CD4-positive, alpha-beta memory T cell (primary cell): ENCODE measurements around the gene AP1M1. TPM values are rescaled to one million over a fixed set of nuclear protein-coding genes. Genes with fewer than 3 reads are reported as not detected.

ENCODE experiments used
- CTCF ChIA-PET: fragments of 350-600 bp; sonication (Branson Sonifier 250); formaldehyde crosslinking; loops from one replicate; lab custom pipeline; 2021; ENCODE audit warnings: inconsistent platforms; ENCODE audit not compliant: partially characterized antibody; lab: Charles Lee
- POLR2A ChIA-PET: fragments of 350-600 bp; sonication (Branson Sonifier 250); formaldehyde crosslinking; loops from one replicate; lab custom pipeline; 2021; ENCODE audit not compliant: partially characterized antibody; lab: Charles Lee
- DNase-seq, 5 donors: peaks; one replicate each; pipeline versions ENCODE4 v3.0.0 to v3.0.0-alpha.2; 2020 to 2022; ENCODE audit warnings: mixed read lengths in 1 of 5
- H3K27ac ChIP-seq: one replicate; pipeline ENCODE4 v1.7.0; 2013; ENCODE audit warnings: low read depth, low read length
- H3K27me3 ChIP-seq: 2 replicates; pipeline ENCODE4 v1.7.0; 2013; ENCODE audit warnings: mild to moderate bottlenecking, low read length, moderate library complexity; ENCODE audit not compliant: insufficient read depth
- H3K36me3 ChIP-seq: 2 replicates; pipeline ENCODE4 v1.7.0; 2013; ENCODE audit warnings: mild to moderate bottlenecking, low read length, moderate library complexity; ENCODE audit not compliant: insufficient read depth
- H3K4me1 ChIP-seq: 2 replicates; pipeline ENCODE4 v1.7.0; 2013; ENCODE audit warnings: mild to moderate bottlenecking, low read length, moderate library complexity; ENCODE audit not compliant: insufficient read depth
- H3K4me3 ChIP-seq, 2 donors: one replicate each; pipeline ENCODE4 v1.7.0; 2013; ENCODE audit warnings: low read length in 2 of 2, mild to moderate bottlenecking in 1 of 2
- H3K9me3 ChIP-seq, 2 donors: one replicate each; pipeline ENCODE4 v1.7.0; 2013; ENCODE audit warnings: low read length in 2 of 2, control low read depth in 1 of 2; ENCODE audit not compliant: control insufficient read depth in 1 of 2
- H3K27ac Mint-ChIP-seq, 7 donors: one replicate each; pipeline ENCODE4 v1.8.0; 2020 to 2021; ENCODE audit warnings: mixed read lengths in 7 of 7, mild to moderate bottlenecking in 6 of 7, inconsistent platforms in 3 of 7, moderate library complexity in 3 of 7
- H3K27me3 Mint-ChIP-seq, 2 donors: one replicate each; pipeline ENCODE4 v1.8.0; 2020 to 2021; ENCODE audit warnings: mixed read lengths in 2 of 2
- H3K36me3 Mint-ChIP-seq, 2 donors: one replicate each; pipeline ENCODE4 v1.8.0; 2020 to 2021; ENCODE audit warnings: mixed read lengths in 2 of 2, inconsistent platforms in 1 of 2, mild to moderate bottlenecking in 1 of 2
- H3K4me1 Mint-ChIP-seq, 4 donors: one replicate each; pipeline ENCODE4 v1.8.0; 2020 to 2021; ENCODE audit warnings: mixed read lengths in 4 of 4, mild to moderate bottlenecking in 1 of 4
- H3K4me3 Mint-ChIP-seq, 8 donors: one replicate each; pipeline ENCODE4 v1.8.0; 2020 to 2021; ENCODE audit warnings: mixed read lengths in 8 of 8, mild to moderate bottlenecking in 7 of 8, moderate library complexity in 6 of 8, inconsistent platforms in 3 of 8
- H3K9me3 Mint-ChIP-seq, 8 donors: one replicate each; pipeline ENCODE4 v1.8.0; 2020 to 2021; ENCODE audit warnings: mixed read lengths in 8 of 8, mild to moderate bottlenecking in 5 of 8, inconsistent platforms in 3 of 8, moderate library complexity in 1 of 8
- intact Hi-C: fragments of 100-400 bp; cut with micrococcal nuclease; formaldehyde crosslinking; loops from one replicate; pipeline ENCODE4 v1.15.1; 2023
- polyA plus RNA-seq, 2 donors: library from polyadenylated mRNA; unstranded; fragments of 300-500 nt; fragmentation: Illumina TruSeq; gene quantifications; one replicate each; pipeline ENCODE4 v1.2.3, GENCODE V29; 2021
- total RNA-seq, 2 experiments: library from RNA; stranded (reverse); gene quantifications; one replicate each; pipeline ENCODE4 v1.2.3, GENCODE V29; 2021

Gene AP1M1
- total and polyA plus RNA-seq, 4 experiments from 2014 or later: 107 to 147 (median 117) TPM

DNA sequence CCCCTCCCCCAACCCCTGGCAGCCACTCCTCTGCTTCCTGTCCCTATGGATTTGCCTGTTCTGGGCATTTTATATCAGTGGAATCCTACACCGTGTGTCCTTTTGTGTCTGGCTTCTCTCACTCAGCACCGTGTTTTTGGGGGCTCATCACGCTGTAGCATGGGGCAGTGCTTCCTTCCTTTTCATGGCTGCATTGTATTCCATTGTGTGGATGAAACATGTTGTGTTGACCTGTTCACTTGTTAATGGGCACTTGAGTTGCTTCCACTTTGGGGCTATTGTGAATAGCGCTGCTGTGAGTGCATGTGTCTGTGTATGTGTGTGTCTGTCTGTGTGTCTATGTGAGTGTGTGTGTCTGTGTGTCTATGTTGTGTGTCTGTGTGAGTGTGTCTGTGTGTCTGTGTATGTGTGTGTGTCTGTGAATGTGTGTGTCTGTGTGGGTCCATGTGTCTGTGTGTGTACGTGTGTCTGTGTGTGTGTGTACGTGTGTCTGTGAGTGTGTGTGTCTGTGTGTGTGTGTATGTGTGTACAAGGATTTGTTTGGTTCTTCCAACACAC lies 57.2 kb downstream of the AP1M1 start:
- Mint-ChIP-seq H3K36me3 (no peaks in the 10 kb centered on the region), H3K9me3 (peaks cover 0 to 2% (median 0%) of the 10 kb centered on the region in 8 donors), H3K27me3 (no peaks in the 10 kb centered on the region), H3K4me3 (no peak overlapping the region), H3K27ac (peak overlapping the region in 4 of 7 donors; percentile 4 to 73 (median 50)), H3K4me1 (peaks cover 8 to 31% (median 20%) of the 10 kb centered on the region in 4 donors)
- ChIA-PET CTCF (interaction anchor here (1.6 kb wide), 1 partner anchor 128 kb away, joined by 6 read pairs; no protein-coding TSS in a partner anchor), POLR2A (interaction anchor here (1.6 to 17.7 kb wide), 2 partner anchors 69 to 72 kb away, joined by 8 to 342 read pairs; partner anchors contain the start of gene KLF2)
- intact Hi-C loops: no loop called here
- no peaks in the 10 kb centered on the region for H3K36me3 ChIP-seq
- H3K4me1 ChIP-seq: peaks cover 21% of the 10 kb centered on the region
- no peak overlapping the region for H3K27ac ChIP-seq
- no peak for DNase-seq
- H3K4me3 ChIP-seq: no peak overlapping the region
- H3K27me3 ChIP-seq: no peaks in the 10 kb centered on the region
- no peaks in the 10 kb centered on the region for H3K9me3 ChIP-seq

DNA sequence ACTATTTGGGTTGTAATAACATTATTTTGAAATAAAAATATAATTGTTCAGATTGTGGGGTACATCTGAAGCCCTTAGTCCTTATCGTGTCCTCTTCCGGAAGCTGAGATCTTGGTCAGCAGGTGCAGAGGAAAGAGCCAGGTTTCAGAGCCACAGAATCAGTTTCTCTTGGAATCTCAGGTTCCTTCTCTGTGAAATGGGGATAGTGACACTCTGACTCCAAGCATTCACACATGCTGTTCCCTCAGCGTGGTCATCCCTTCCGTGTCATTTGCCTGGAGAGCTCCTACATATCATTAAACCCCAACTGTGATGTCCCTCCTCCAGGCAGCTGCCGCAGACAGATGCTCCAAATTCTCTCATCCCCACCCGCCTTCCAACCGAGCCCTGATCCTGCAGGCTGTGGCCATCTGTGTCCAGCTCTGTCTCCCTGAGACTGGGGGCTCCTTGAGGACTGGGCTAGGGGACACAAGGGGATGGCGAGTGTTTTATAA lies 59.8 kb downstream of the AP1M1 start:
- no peaks in the 10 kb centered on the region for H3K9me3 ChIP-seq
- H3K36me3 Mint-ChIP-seq: no peaks in the 10 kb centered on the region
- H3K4me3 ChIP-seq: no peak overlapping the region
- no peak for DNase-seq
- H3K9me3 Mint-ChIP-seq: peaks cover 0 to 5% (median 0%) of the 10 kb centered on the region in 8 donors
- ChIA-PET POLR2A (interaction anchor here (17.7 kb wide), 1 partner anchor 69 kb away, joined by 342 read pairs; the partner anchor contains the start of gene KLF2), CTCF (no interaction called here)
- intact Hi-C loops: no loop called here
- H3K27me3 ChIP-seq: no peaks in the 10 kb centered on the region
- H3K4me1 Mint-ChIP-seq: peaks cover 21 to 55% (median 38%) of the 10 kb centered on the region in 4 donors
- H3K27ac Mint-ChIP-seq: peak overlapping the region in 1 of 7 donors; percentile 36
- H3K27ac ChIP-seq: no peak overlapping the region
- no peak overlapping the region for H3K4me3 Mint-ChIP-seq
- H3K36me3 ChIP-seq: no peaks in the 10 kb centered on the region
- peaks cover 48% of the 10 kb centered on the region for H3K4me1 ChIP-seq
- no peaks in the 10 kb centered on the region for H3K27me3 Mint-ChIP-seq

DNA sequence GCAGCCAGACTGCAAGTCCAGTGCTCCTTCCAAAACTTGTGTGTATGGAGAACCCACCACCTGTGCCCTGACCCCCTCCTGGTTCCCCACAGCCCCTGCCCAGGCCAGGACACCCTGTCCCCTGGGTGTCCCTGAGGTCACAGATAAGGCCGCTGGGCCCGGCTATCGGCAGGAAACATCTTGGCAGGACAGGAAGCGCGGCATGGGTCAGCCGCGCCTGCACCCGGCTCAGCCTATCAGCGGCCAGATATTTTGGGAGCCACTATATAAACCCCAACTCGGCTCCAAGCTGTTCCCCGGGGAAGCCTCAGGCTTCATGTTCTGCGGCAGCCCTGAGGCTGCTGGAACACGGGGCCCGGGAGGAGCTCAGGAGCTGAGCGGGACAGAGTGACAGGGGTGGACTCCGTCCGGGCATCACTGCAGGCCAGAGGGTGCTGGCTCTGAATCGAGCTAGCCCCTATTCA lies 60.8 kb downstream of the AP1M1 start:
- no peaks in the 10 kb centered on the region for H3K36me3 Mint-ChIP-seq
- no peaks in the 10 kb centered on the region for H3K27me3 Mint-ChIP-seq
- ChIA-PET CTCF (interaction anchor here (1.0 to 1.9 kb wide), 3 partner anchors 10 to 129 kb away, joined by 3 to 7 read pairs (median 4); no protein-coding TSS in a partner anchor), POLR2A (interaction anchor here (1.0 to 17.7 kb wide), 6 partner anchors 8 to 124 kb away, joined by 3 to 342 read pairs (median 5); partner anchors contain the start of gene KLF2)
- H3K4me3 Mint-ChIP-seq: no peak overlapping the region
- H3K4me1 Mint-ChIP-seq: peaks cover 23 to 63% (median 44%) of the 10 kb centered on the region in 4 donors
- peaks cover 0 to 5% (median 0%) of the 10 kb centered on the region in 8 donors for H3K9me3 Mint-ChIP-seq
- no peaks in the 10 kb centered on the region for H3K9me3 ChIP-seq
- H3K4me3 ChIP-seq: no peak overlapping the region
- no peaks in the 10 kb centered on the region for H3K27me3 ChIP-seq
- intact Hi-C loops: no loop called here
- H3K27ac ChIP-seq: no peak overlapping the region
- no peak for DNase-seq
- H3K4me1 ChIP-seq: peaks cover 57% of the 10 kb centered on the region
- no peaks in the 10 kb centered on the region for H3K36me3 ChIP-seq
- H3K27ac Mint-ChIP-seq: no peak overlapping the region

DNA sequence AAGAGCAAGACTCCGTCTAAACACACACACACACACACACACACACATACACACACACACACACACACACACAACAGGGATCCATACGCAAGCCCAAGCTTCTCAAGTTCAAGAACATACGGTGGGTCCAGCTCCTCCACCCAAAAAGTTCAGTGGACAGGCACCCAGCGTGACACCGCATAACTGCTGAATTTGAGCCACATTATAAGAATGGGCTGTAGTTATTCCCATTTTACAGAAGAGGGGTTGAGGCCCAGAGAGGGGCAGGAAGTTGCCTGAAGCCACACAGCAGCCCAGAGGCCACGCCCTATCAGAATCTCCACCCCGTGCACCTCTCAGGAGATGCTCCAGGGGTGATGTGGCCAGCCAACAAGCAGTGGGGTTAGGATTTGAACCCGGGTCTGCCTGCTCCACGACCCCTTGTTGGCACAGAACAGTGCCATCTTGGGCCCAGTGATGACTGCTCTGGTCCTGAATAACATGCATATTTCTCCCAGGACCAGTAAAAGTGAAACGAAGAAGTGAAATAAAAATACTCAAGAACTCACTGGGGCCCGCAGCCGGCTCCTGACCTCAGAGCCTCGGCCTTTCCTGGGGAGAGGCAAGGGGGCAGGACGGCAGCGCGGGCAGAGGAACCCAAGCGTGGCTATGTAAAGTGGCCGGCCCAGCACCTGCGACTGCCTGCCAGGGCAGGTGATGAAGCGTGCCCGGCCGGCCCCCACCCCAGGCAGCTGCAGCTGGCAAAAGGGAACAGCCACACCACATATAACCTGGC lies 61.9 kb downstream of the AP1M1 start:
- no peaks in the 10 kb centered on the region for H3K36me3 ChIP-seq
- peak overlapping the region in 2 of 7 donors; percentile 84 to 86 for H3K27ac Mint-ChIP-seq
- peaks cover 0 to 5% (median 0%) of the 10 kb centered on the region in 8 donors for H3K9me3 Mint-ChIP-seq
- H3K27me3 Mint-ChIP-seq: no peaks in the 10 kb centered on the region
- H3K9me3 ChIP-seq: no peaks in the 10 kb centered on the region
- no peak for DNase-seq
- H3K27me3 ChIP-seq: no peaks in the 10 kb centered on the region
- no peaks in the 10 kb centered on the region for H3K36me3 Mint-ChIP-seq
- ChIA-PET POLR2A (interaction anchor here (1.0 to 17.7 kb wide), 6 partner anchors 7 to 123 kb away, joined by 3 to 342 read pairs (median 5); partner anchors contain the start of gene KLF2), CTCF (interaction anchor here (1.0 to 1.9 kb wide), 3 partner anchors 11 to 127 kb away, joined by 3 to 7 read pairs (median 4); no protein-coding TSS in a partner anchor)
- intact Hi-C loops: no loop called here
- H3K4me3 Mint-ChIP-seq: peak overlapping the region in 5 of 8 donors; percentile 2 to 62 (median 18)
- H3K27ac ChIP-seq: no peak overlapping the region
- no peak overlapping the region for H3K4me3 ChIP-seq
- H3K4me1 ChIP-seq: peaks cover 59% of the 10 kb centered on the region
- H3K4me1 Mint-ChIP-seq: peaks cover 23 to 70% (median 44%) of the 10 kb centered on the region in 4 donors

DNA sequence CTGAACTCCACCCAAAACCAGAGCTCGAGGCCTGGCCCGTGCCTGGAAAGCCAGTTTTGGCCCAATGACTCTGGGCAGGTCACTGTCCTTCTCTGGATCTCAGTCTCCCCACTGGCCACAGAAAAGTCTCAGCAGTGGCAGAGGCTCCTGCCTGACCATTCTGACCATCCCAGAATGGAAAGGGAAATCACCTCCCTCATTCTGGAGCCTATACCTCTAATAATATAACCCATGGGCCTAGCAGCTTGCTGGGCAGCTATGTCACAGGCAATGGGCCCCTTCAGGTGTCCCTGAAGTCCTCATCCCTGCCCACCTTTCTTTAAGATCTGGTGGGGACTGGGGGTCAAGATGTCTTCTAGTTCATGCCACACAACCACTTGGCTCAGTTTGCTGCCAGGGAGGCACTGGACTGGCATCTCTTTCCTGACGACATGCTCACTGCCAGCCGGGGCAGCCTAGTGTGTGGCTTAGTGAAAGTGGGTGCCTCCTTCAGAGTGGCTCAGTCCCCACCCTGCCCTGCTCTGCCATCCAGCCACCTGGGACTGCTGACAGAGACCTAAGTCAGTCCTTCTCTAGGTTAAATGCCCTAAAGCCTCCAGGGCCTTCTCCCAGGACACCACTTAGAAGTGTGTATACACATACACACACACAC lies 62.6 kb downstream of the AP1M1 start:
- H3K9me3 Mint-ChIP-seq: peaks cover 0 to 3% (median 0%) of the 10 kb centered on the region in 8 donors
- Histone ChIP-seq H3K27ac (no peak overlapping the region), H3K9me3 (no peaks in the 10 kb centered on the region), H3K4me1 (peaks cover 59% of the 10 kb centered on the region), H3K36me3 (no peaks in the 10 kb centered on the region), H3K27me3 (no peaks in the 10 kb centered on the region), H3K4me3 (no peak overlapping the region)
- no peaks in the 10 kb centered on the region for H3K36me3 Mint-ChIP-seq
- peaks cover 24 to 69% (median 46%) of the 10 kb centered on the region in 4 donors for H3K4me1 Mint-ChIP-seq
- H3K27ac Mint-ChIP-seq: peak overlapping the region in 3 of 7 donors; percentile 52 to 92 (median 83)
- CTCF ChIA-PET: interaction anchor here (0.6 to 3.6 kb wide), 2 partner anchors 13 to 707 kb away, joined by 3 to 20 read pairs; no protein-coding TSS in a partner anchor
- intact Hi-C loops: no loop called here
- no peaks in the 10 kb centered on the region for H3K27me3 Mint-ChIP-seq
- DNase-seq: no peak
- peak overlapping the region in 3 of 8 donors; percentile 44 to 75 (median 75) for H3K4me3 Mint-ChIP-seq
- POLR2A ChIA-PET: interaction anchor here (0.8 to 17.7 kb wide), 5 partner anchors 67 to 123 kb away, joined by 4 to 342 read pairs (median 6); partner anchors contain the start of gene KLF2

DNA sequence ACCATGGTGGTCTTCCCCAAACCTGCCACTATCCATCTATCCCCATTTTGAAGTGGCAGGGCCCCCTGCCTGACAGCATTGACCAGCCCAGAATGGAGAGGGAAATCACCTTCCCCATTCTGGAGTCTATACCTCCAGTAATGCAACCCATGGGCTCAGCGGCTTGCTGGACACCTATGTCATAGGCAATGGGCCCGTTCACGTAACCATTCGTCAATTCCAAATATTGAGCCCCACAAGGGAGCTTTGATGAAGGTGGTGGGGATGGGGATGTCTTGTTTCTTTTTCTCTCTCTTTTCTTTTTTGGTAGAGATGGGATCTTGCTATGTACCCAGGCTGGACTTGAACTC lies 63.1 kb downstream of the AP1M1 start:
- H3K27me3 Mint-ChIP-seq: no peaks in the 10 kb centered on the region
- CTCF ChIA-PET: interaction anchor here (0.6 to 3.6 kb wide), 4 partner anchors 13 to 707 kb away, joined by 3 to 20 read pairs (median 6); no protein-coding TSS in a partner anchor
- peaks cover 0 to 3% (median 0%) of the 10 kb centered on the region in 8 donors for H3K9me3 Mint-ChIP-seq
- intact Hi-C loops: no loop called here
- Histone ChIP-seq H3K27ac (no peak overlapping the region), H3K27me3 (no peaks in the 10 kb centered on the region), H3K4me1 (peaks cover 64% of the 10 kb centered on the region), H3K9me3 (no peaks in the 10 kb centered on the region), H3K36me3 (no peaks in the 10 kb centered on the region), H3K4me3 (no peak overlapping the region)
- peaks cover 25 to 72% (median 49%) of the 10 kb centered on the region in 4 donors for H3K4me1 Mint-ChIP-seq
- DNase-seq: no peak
- H3K36me3 Mint-ChIP-seq: no peaks in the 10 kb centered on the region
- POLR2A ChIA-PET: interaction anchor here (0.8 to 17.7 kb wide), 4 partner anchors 66 to 122 kb away, joined by 4 to 342 read pairs (median 10); partner anchors contain the start of gene KLF2
- H3K4me3 Mint-ChIP-seq: peak overlapping the region in 5 of 8 donors; percentile 44 to 86 (median 75)
- peak overlapping the region in 5 of 7 donors; percentile 30 to 92 (median 87) for H3K27ac Mint-ChIP-seq
